H9 (cell line): ENCODE results near the gene RHEBL1. TPM values are rescaled to one million over a fixed set of nuclear protein-coding genes. Genes with fewer than 3 reads are reported as not detected.
A peak's percentile ranks its signal among the peaks of the same experiment; 100 is the strongest.

Experiments
- DNase-seq: peaks from one replicate; pipeline ENCODE4 v3.0.0-alpha.2; 2017
- H2AFZ ChIP-seq: one replicate; pipeline ENCODE4 v1.6.1; 2013; ENCODE audit warnings: mild to moderate bottlenecking, low read length, control low read depth, moderate library complexity
- H2AK5ac ChIP-seq: 2 replicates; pipeline ENCODE4 v1.6.1; 2013; ENCODE audit warnings: low read length, control low read depth, mixed read lengths; ENCODE audit not compliant: insufficient read length
- H2BK120ac ChIP-seq: one replicate; pipeline ENCODE4 v1.6.1; 2013; ENCODE audit warnings: low read depth, mild to moderate bottlenecking, low read length, control low read depth, inconsistent platforms; ENCODE audit not compliant: poor library complexity, severe bottlenecking
- H2BK12ac ChIP-seq: 2 replicates; pipeline ENCODE4 v1.6.1; 2013; ENCODE audit warnings: low read length, control low read depth, mixed read lengths, low read depth; ENCODE audit not compliant: insufficient read length
- H2BK15ac ChIP-seq: 2 replicates; pipeline ENCODE4 v1.6.1; 2013; ENCODE audit warnings: low read depth, low read length, control low read depth
- H2BK20ac ChIP-seq: one replicate; pipeline ENCODE4 v1.6.1; 2013; ENCODE audit warnings: low read depth, mild to moderate bottlenecking, low read length, control low read depth, inconsistent platforms; ENCODE audit not compliant: poor library complexity, severe bottlenecking
- H2BK5ac ChIP-seq: 2 replicates; pipeline ENCODE4 v1.6.1; 2013; ENCODE audit warnings: low read length, control low read depth, mixed read lengths; ENCODE audit not compliant: insufficient read length
- H3K14ac ChIP-seq: 2 replicates; pipeline ENCODE4 v1.6.1; 2013; ENCODE audit warnings: low read length, control low read depth; ENCODE audit not compliant: insufficient read depth
- H3K18ac ChIP-seq: 2 replicates; pipeline ENCODE4 v1.6.1; 2013; ENCODE audit warnings: low read depth, mild to moderate bottlenecking, mixed read lengths, low read length, control low read depth; ENCODE audit not compliant: insufficient read length
- H3K23ac ChIP-seq: 2 replicates; pipeline ENCODE4 v1.6.1; 2013; ENCODE audit warnings: low read length, control low read depth, mixed read lengths, low read depth; ENCODE audit not compliant: insufficient read length
- H3K23me2 ChIP-seq: 2 replicates; pipeline ENCODE4 v1.6.1; 2013; ENCODE audit warnings: low read depth, mild to moderate bottlenecking, mixed read lengths, low read length, control low read depth; ENCODE audit not compliant: insufficient read length, poor library complexity, severe bottlenecking
- H3K27ac ChIP-seq: 2 replicates; pipeline ENCODE4 v1.5.1; 2013; ENCODE audit warnings: low read length, control low read depth, mixed read lengths, low read depth; ENCODE audit not compliant: insufficient read length
- H3K27me3 ChIP-seq: 2 replicates; pipeline ENCODE4 v1.6.1; 2013; ENCODE audit warnings: low read length, control low read depth, inconsistent platforms; ENCODE audit not compliant: insufficient read depth
- H3K4ac ChIP-seq: 2 replicates; pipeline ENCODE4 v1.6.1; 2013; ENCODE audit warnings: low read depth, mild to moderate bottlenecking, control low read depth, inconsistent platforms, low read length, moderate library complexity
- H3K4me1 ChIP-seq: 2 replicates; pipeline ENCODE4 v1.6.1; 2013; ENCODE audit warnings: low read length, control low read depth, inconsistent platforms; ENCODE audit not compliant: insufficient read depth
- H3K4me2 ChIP-seq: 2 replicates; pipeline ENCODE4 v1.6.1; 2013; ENCODE audit warnings: low read length, control low read depth, mixed read lengths; ENCODE audit not compliant: insufficient read length, insufficient read depth
- H3K56ac ChIP-seq: 2 replicates; pipeline ENCODE4 v1.6.1; 2013; ENCODE audit warnings: low read depth, mild to moderate bottlenecking, mixed read lengths, low read length, control low read depth; ENCODE audit not compliant: insufficient read length
- H3K79me1 ChIP-seq: 2 replicates; pipeline ENCODE4 v1.6.1; 2013; ENCODE audit warnings: low read depth, mild to moderate bottlenecking, moderate library complexity, low read length, control low read depth, inconsistent platforms; ENCODE audit not compliant: insufficient read depth, poor library complexity, severe bottlenecking
- H3K79me2 ChIP-seq: 2 replicates; pipeline ENCODE4 v1.6.1; 2013; ENCODE audit warnings: low read length, control low read depth, inconsistent platforms; ENCODE audit not compliant: insufficient read depth
- H3K9ac ChIP-seq: 2 replicates; pipeline ENCODE4 v1.6.1; 2013; ENCODE audit warnings: low read length, control low read depth, mixed read lengths; ENCODE audit not compliant: insufficient read length; ENCODE audit errors: extremely low read depth
- H3K9me3 ChIP-seq: one replicate; pipeline ENCODE4 v1.6.1; 2013; ENCODE audit warnings: low read depth, low read length, inconsistent platforms; ENCODE audit not compliant: control insufficient read depth
- H3T11ph ChIP-seq: one replicate; pipeline ENCODE4 v1.6.1; 2013; ENCODE audit warnings: mild to moderate bottlenecking, low read length, control low read depth, inconsistent platforms
- H4K20me1 ChIP-seq: one replicate; pipeline ENCODE4 v1.6.1; 2013; ENCODE audit not compliant: control insufficient read depth, insufficient read length, insufficient read depth
- H4K5ac ChIP-seq: 2 replicates; pipeline ENCODE4 v1.6.1; 2013; ENCODE audit warnings: low read depth, mild to moderate bottlenecking, mixed read lengths, low read length, control low read depth; ENCODE audit not compliant: insufficient read length
- H4K8ac ChIP-seq: replicated peaks from 2 replicates; pipeline ENCODE4 v1.6.1; 2013; ENCODE audit warnings: low read length, control low read depth, mixed read lengths, low read depth; ENCODE audit not compliant: insufficient read length
- H4K91ac ChIP-seq: 2 replicates; pipeline ENCODE4 v1.6.1; 2013; ENCODE audit warnings: low read depth, mild to moderate bottlenecking, moderate library complexity, mixed read lengths, low read length, control low read depth; ENCODE audit not compliant: insufficient read length
- H3K27ac Mint-ChIP-seq, 3 experiments: 2 replicates in 2 of 3; 3 replicates in 1 of 3; pipeline ENCODE4 v1.8.0; 2020 to 2021; ENCODE audit warnings: mixed read lengths in 3 of 3, mild to moderate bottlenecking in 1 of 3, moderate library complexity in 1 of 3
- H3K27me3 Mint-ChIP-seq: 2 replicates; pipeline ENCODE4 v1.8.0; 2021; ENCODE audit warnings: low read depth, mild to moderate bottlenecking, moderate library complexity, mixed read lengths
- H3K36me3 Mint-ChIP-seq, 3 experiments: 2 replicates in 2 of 3; 3 replicates in 1 of 3; pipeline ENCODE4 v1.8.0; 2020 to 2021; ENCODE audit warnings: low read depth in 3 of 3, mixed read lengths in 3 of 3; ENCODE audit not compliant: insufficient read depth in 1 of 3
- H3K4me1 Mint-ChIP-seq, 2 experiments: 2 replicates each; pipeline ENCODE4 v1.8.0; 2020; ENCODE audit warnings: mixed read lengths in 2 of 2
- H3K4me3 Mint-ChIP-seq, 2 experiments: 2 replicates in 1 of 2; 3 replicates in 1 of 2; pipeline ENCODE4 v1.8.0; 2020 to 2021; ENCODE audit warnings: mild to moderate bottlenecking in 2 of 2, mixed read lengths in 2 of 2, moderate library complexity in 1 of 2
- H3K9me3 Mint-ChIP-seq, 2 experiments: 2 replicates in 1 of 2; 3 replicates in 1 of 2; pipeline ENCODE4 v1.8.0; 2020; ENCODE audit warnings: mild to moderate bottlenecking in 2 of 2, mixed read lengths in 2 of 2, moderate library complexity in 1 of 2
- CTCF ChIP-seq: fragments of 200-600 bp; sonication (generic); conservative IDR thresholded peaks from 3 replicates; pipeline ENCODE4 v1.8.0; 2021; ENCODE audit warnings: antibody characterized with exemption, mild to moderate bottlenecking
- WGBS: extraction: QIAGEN DNeasy Blood & Tissue Kit; methylation state at CpG from one replicate; pipeline ENCODE4 v1.1.7; 2013; ENCODE audit warnings: missing lambda C conversion rate, low lambda C conversion rate, mixed read lengths; ENCODE audit not compliant: insufficient read length; ENCODE audit errors: extremely low coverage; 5-methylcytosine and 5-hydroxymethylcytosine counted together
- total RNA-seq: library from RNA; stranded (reverse); gene quantifications from 2 replicates; pipeline ENCODE4 v1.2.1, GENCODE V29; 2021

The RHEBL1 gene
- total RNA-seq, 1 experiment from 2014 or later = 4.0 TPM

GRCh38 chr12:49043856-49044258 is 25.9 kb downstream of the RHEBL1 start:
- no peak overlapping the region for H3K4ac ChIP-seq
- H2BK20ac ChIP-seq = no peak overlapping the region
- H3K27me3 ChIP-seq = no peaks in the 10 kb centered on the region
- H3K4me1 Mint-ChIP-seq = no peaks in the 10 kb centered on the region
- H2BK15ac ChIP-seq = no peak overlapping the region
- H3K27me3 Mint-ChIP-seq = no peaks in the 10 kb centered on the region
- H4K8ac ChIP-seq = no peak overlapping the region
- no CpG with 5 or more reads among the region's 11 CpGs for WGBS
- H2AK5ac ChIP-seq = no peak overlapping the region
- no peaks in the 10 kb centered on the region for H3K79me1 ChIP-seq
- H4K5ac ChIP-seq = no peak overlapping the region
- no peaks in the 10 kb centered on the region for H3K23me2 ChIP-seq
- H3K23ac ChIP-seq = no peak overlapping the region
- no peak overlapping the region for H3K18ac ChIP-seq
- no peak overlapping the region for H4K91ac ChIP-seq
- H3K4me2 ChIP-seq = no peak overlapping the region
- no peak overlapping the region for H2BK120ac ChIP-seq
- H3K27ac Mint-ChIP-seq = peak overlapping the region in 1 of 3 experiments; percentile 29; a peak in 1 of 7 replicates
- no peaks in the 10 kb centered on the region for H3K9me3 ChIP-seq
- H3K27ac ChIP-seq = no peak overlapping the region
- no peaks in the 10 kb centered on the region for H3K4me1 ChIP-seq
- H3K56ac ChIP-seq = no peak overlapping the region
- no peaks in the 10 kb centered on the region for H4K20me1 ChIP-seq
- DNase-seq = peak; percentile 85
- H2BK12ac ChIP-seq = no peak overlapping the region
- no peak overlapping the region for H3K9ac ChIP-seq
- no peaks in the 10 kb centered on the region for H3K79me2 ChIP-seq
- H2AFZ ChIP-seq = no peak overlapping the region
- H3T11ph ChIP-seq = no peak overlapping the region
- no peak overlapping the region for H3K14ac ChIP-seq
- no peak overlapping the region for H3K4me3 Mint-ChIP-seq
- H2BK5ac ChIP-seq = no peak overlapping the region
- TF ChIP-seq CTCF = peak; percentile 87
- no peaks in the 10 kb centered on the region for H3K9me3 Mint-ChIP-seq
- peaks cover 68 to 97% (median 93%) of the 10 kb centered on the region in 3 experiments for H3K36me3 Mint-ChIP-seq
